MM.1S (cell line): ENCODE measurements around the gene GPRIN3.
A peak's percentile ranks its signal among the peaks of the same experiment; 100 is the strongest.

Experiments used
- DNase-seq: peaks from one replicate; pipeline ENCODE4 v3.0.0-alpha.2; 2015
- H2AFZ ChIP-seq: fragments of 300-600 bp; sonication (generic); 2 replicates; pipeline ENCODE4 v1.6.0; 2016; ENCODE audit warnings: antibody characterized with exemption, low read length
- H3F3A ChIP-seq: fragments of 300-600 bp; sonication (generic); 2 replicates; pipeline ENCODE4 v1.6.1; 2016; ENCODE audit warnings: mild to moderate bottlenecking, antibody characterized with exemption, low read length, moderate library complexity, mixed read lengths; ENCODE audit not compliant: insufficient read depth
- H3K27ac ChIP-seq: fragments of 300-600 bp; sonication (generic); 2 replicates; pipeline ENCODE4 v1.5.1; 2016; ENCODE audit warnings: mild to moderate bottlenecking, low read length
- H3K27me3 ChIP-seq: fragments of 300-600 bp; sonication (generic); replicated peaks from 2 replicates; pipeline ENCODE4 v1.6.0; 2016; ENCODE audit warnings: low read length; ENCODE audit not compliant: insufficient read depth
- H3K36me3 ChIP-seq: fragments of 300-600 bp; sonication (generic); replicated peaks from 2 replicates; pipeline ENCODE4 v1.6.1; 2016; ENCODE audit warnings: mild to moderate bottlenecking, low read length, mixed read lengths; ENCODE audit not compliant: insufficient read depth
- H3K4me1 ChIP-seq: fragments of 300-600 bp; sonication (generic); 2 replicates; pipeline ENCODE4 v1.6.1; 2016; ENCODE audit warnings: low read length, mixed read lengths
- H3K4me2 ChIP-seq: fragments of 300-600 bp; sonication (generic); 2 replicates; pipeline ENCODE4 v1.6.0; 2016; ENCODE audit warnings: low read depth, low read length
- H3K4me3 ChIP-seq: fragments of 300-600 bp; sonication (generic); 2 replicates; pipeline ENCODE4 v1.5.1; 2016; ENCODE audit warnings: low read length, mixed read lengths
- H3K79me2 ChIP-seq: fragments of 300-600 bp; sonication (generic); 2 replicates; pipeline ENCODE4 v1.6.1; 2016; ENCODE audit warnings: mixed run types, low read length, mixed read lengths
- H3K9ac ChIP-seq: fragments of 300-600 bp; sonication (generic); 2 replicates; pipeline ENCODE4 v1.6.1; 2016; ENCODE audit warnings: low read length, mixed read lengths
- H3K9me2 ChIP-seq: fragments of 300-600 bp; sonication (generic); replicated peaks from 2 replicates; pipeline ENCODE4 v1.6.1; 2016; ENCODE audit warnings: mild to moderate bottlenecking, low read length, mixed read lengths; ENCODE audit not compliant: insufficient read depth
- H3K9me3 ChIP-seq: fragments of 300-600 bp; sonication (generic); replicated peaks from 2 replicates; pipeline ENCODE4 v1.6.1; 2016; ENCODE audit warnings: mild to moderate bottlenecking, low read length, mixed read lengths; ENCODE audit not compliant: insufficient read depth
- H4K20me1 ChIP-seq: fragments of 300-600 bp; sonication (generic); 2 replicates; pipeline ENCODE4 v1.6.1; 2016; ENCODE audit warnings: mild to moderate bottlenecking, low read length, moderate library complexity, mixed read lengths; ENCODE audit not compliant: insufficient read depth
- EZH2 ChIP-seq: fragments of 300-600 bp; sonication (generic); optimal IDR thresholded peaks from 2 replicates; pipeline ENCODE3; 2017; ENCODE audit warnings: low read depth, mild to moderate bottlenecking, antibody characterized with exemption, low read length, mixed read lengths
- EZH2phosphoT487 ChIP-seq: fragments of 300-600 bp; sonication (generic); IDR thresholded peaks from 2 replicates; pipeline ENCODE4 v1.6.1; 2018; ENCODE audit warnings: antibody characterized with exemption, low read length
- TF ChIP-seq, protein P1 (sequence below): fragments of 300-600 bp; sonication (generic); IDR thresholded peaks from 2 replicates; pipeline ENCODE4 v1.5.1; 2016; ENCODE audit warnings: antibody characterized with exemption, low read length, mixed read lengths

The GPRIN3 gene

DNA sequence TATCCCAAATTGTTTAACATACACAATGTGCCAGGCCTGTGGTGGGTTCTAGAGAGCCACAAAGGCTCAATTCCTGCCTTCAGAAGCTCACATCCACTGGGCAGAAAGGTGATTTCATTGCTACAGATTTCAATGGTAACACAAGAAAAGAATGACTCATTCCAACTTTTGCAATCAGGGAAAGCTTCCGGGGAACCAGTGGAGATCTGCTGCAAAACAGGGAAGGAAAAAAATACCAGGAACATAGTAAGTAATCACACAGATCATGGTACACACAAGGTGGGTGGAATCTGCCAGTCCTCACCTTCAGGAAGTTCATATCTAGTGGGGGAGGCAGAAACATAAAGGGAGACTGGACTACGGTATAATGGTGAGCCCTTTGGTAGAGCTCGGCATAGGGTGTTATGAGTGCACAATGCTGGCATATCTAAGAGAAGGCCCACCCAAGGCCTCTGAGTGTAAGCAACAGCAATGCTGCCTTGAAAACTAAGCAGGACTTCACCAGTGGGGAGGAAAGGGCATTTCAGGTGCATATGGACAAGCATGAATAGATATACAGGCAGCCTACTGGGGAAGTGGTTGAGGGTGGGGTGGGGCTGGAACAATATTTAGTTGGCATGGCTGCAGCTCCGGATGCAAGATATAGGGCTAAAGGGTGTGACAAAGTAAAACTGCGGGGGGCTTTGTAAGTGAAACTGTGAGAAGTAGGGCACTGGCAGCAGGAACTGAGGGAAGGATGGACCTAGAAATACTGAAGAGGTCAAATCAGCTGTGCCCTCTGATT lies 24.2 kb downstream of the GPRIN3 start:
- H2AFZ ChIP-seq, result no peak overlapping the region
- H3K9me3 ChIP-seq, result no peaks in the 10 kb centered on the region
- H4K20me1 ChIP-seq, result peaks cover 60% of the 10 kb centered on the region
- DNase-seq, result no peak
- H3K36me3 ChIP-seq, result peaks cover 13% of the 10 kb centered on the region
- peak overlapping the region; percentile 19; the same call in 1 of the 2 replicates for H3K27ac ChIP-seq
- peaks cover 23% of the 10 kb centered on the region for H3F3A ChIP-seq
- H3K27me3 ChIP-seq, result no peaks in the 10 kb centered on the region
- peaks cover 100% of the 10 kb centered on the region for H3K79me2 ChIP-seq
- TF ChIP-seq EZH2 (no peak), EZH2phosphoT487 (no peak)
- TF ChIP-seq, protein P1, sequence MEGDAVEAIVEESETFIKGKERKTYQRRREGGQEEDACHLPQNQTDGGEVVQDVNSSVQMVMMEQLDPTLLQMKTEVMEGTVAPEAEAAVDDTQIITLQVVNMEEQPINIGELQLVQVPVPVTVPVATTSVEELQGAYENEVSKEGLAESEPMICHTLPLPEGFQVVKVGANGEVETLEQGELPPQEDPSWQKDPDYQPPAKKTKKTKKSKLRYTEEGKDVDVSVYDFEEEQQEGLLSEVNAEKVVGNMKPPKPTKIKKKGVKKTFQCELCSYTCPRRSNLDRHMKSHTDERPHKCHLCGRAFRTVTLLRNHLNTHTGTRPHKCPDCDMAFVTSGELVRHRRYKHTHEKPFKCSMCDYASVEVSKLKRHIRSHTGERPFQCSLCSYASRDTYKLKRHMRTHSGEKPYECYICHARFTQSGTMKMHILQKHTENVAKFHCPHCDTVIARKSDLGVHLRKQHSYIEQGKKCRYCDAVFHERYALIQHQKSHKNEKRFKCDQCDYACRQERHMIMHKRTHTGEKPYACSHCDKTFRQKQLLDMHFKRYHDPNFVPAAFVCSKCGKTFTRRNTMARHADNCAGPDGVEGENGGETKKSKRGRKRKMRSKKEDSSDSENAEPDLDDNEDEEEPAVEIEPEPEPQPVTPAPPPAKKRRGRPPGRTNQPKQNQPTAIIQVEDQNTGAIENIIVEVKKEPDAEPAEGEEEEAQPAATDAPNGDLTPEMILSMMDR, result no peak
- H3K9me2 ChIP-seq, result no peaks in the 10 kb centered on the region
- H3K4me3 ChIP-seq, result no peak overlapping the region
- peaks cover 51% of the 10 kb centered on the region for H3K4me1 ChIP-seq
- no peak overlapping the region for H3K9ac ChIP-seq
- H3K4me2 ChIP-seq, result no peak overlapping the region

DNA sequence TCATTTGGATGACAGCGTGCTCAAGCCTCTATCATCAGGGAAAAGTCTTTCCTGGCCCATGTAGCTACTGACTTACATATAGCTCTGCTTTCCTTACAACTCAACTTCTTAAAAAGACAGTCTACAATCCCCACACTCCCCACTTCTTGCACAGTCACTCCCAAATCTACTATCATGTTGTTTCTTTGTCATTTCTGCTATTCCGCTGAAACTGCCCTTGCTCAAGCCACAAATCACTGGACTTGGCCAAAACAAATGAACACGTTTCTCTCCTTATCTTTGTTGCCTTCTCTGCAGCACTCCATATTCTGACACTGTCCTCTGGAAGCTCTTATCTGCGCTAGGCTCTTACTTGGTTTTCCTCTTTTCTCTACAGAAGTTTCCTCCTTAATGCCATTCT lies 28.2 kb downstream of the GPRIN3 start:
- H3K79me2 ChIP-seq, result peaks cover 100% of the 10 kb centered on the region
- H3K9ac ChIP-seq, result no peak overlapping the region
- TF ChIP-seq EZH2phosphoT487 (no peak), EZH2 (no peak)
- TF ChIP-seq, protein P1, result no peak
- no peak overlapping the region for H3K27ac ChIP-seq
- peaks cover 8% of the 10 kb centered on the region; the same call in 1 of the 2 replicates for H3F3A ChIP-seq
- H3K4me3 ChIP-seq, result no peak overlapping the region
- H3K4me1 ChIP-seq, result peaks cover 33% of the 10 kb centered on the region
- no peak overlapping the region for H2AFZ ChIP-seq
- peaks cover 28% of the 10 kb centered on the region for H3K36me3 ChIP-seq
- H3K9me3 ChIP-seq, result no peaks in the 10 kb centered on the region
- no peak for DNase-seq
- no peak overlapping the region for H3K4me2 ChIP-seq
- no peaks in the 10 kb centered on the region for H3K27me3 ChIP-seq
- no peaks in the 10 kb centered on the region for H3K9me2 ChIP-seq
- H4K20me1 ChIP-seq, result peaks cover 73% of the 10 kb centered on the region

GRCh38 chr4:89277412-89277811 lies 30.2 kb downstream of the GPRIN3 start:
- Histone ChIP-seq H3K79me2 (peaks cover 100% of the 10 kb centered on the region), H3K4me1 (peaks cover 31% of the 10 kb centered on the region), H3K36me3 (peaks cover 29% of the 10 kb centered on the region), H3K4me2 (no peak overlapping the region), H3K4me3 (no peak overlapping the region), H3K9ac (no peak overlapping the region), H3K9me3 (no peaks in the 10 kb centered on the region), H3F3A (peaks cover 12% of the 10 kb centered on the region), H3K27ac (no peak overlapping the region), H2AFZ (no peak overlapping the region), H4K20me1 (peaks cover 71% of the 10 kb centered on the region), H3K27me3 (no peaks in the 10 kb centered on the region), H3K9me2 (no peaks in the 10 kb centered on the region)
- DNase-seq, result no peak
- TF ChIP-seq EZH2phosphoT487, result no peak
- TF ChIP-seq, protein P1, result no peak
- no peak for TF ChIP-seq EZH2
